A673 (cell line): ENCODE data around the gene CIB2.

ENCODE experiments used
- CTCF ChIP-seq: fragments of 300-800, 200-600 bp; sonication (generic); conservative IDR thresholded peaks from 2 replicates; pipeline ENCODE4 v1.5.1; 2017; ENCODE audit warnings: low read depth, mild to moderate bottlenecking, antibody characterized with exemption, low read length, moderate library complexity, mixed read lengths
- EZH2 ChIP-seq: fragments of 200-600 bp; sonication (generic); IDR thresholded peaks from 2 replicates; pipeline ENCODE4 v1.6.1; 2017; ENCODE audit warnings: borderline replicate concordance, low read depth, mild to moderate bottlenecking, mixed read lengths, antibody characterized with exemption, low read length; ENCODE audit not compliant: poor library complexity, severe bottlenecking

- TF ChIP-seq CTCF (no peak), EZH2 (no peak)
Measured at GRCh38 chr15:78065284-78065872, 65.9 kb downstream of the CIB2 start.
